SK-N-SH (cell line): ENCODE results near the gene PTCD2. TPM values are rescaled to one million over a fixed set of nuclear protein-coding genes. Genes with fewer than 3 reads are reported as not detected.

ENCODE experiments used
- CTCF ChIA-PET: fragments of 300-600, 350-600 bp; formaldehyde crosslinking; extraction: SDS; loops from one replicate; lab custom pipeline; 2021; lab: Yijun Ruan, JAX
- POLR2A ChIA-PET: fragments of 350-600 bp; sonication (Branson Sonifier 250); formaldehyde crosslinking; extraction: SDS; loops from one replicate; lab custom pipeline; 2020; ENCODE audit warnings: antibody characterized with exemption, inconsistent platforms; lab: Yijun Ruan, JAX
- DNase-seq: peaks from one replicate; pipeline ENCODE4 v3.0.0; 2012
- H2AFZ ChIP-seq: fragments of 200-600 bp; sonication (generic); 2 replicates; pipeline ENCODE4 v1.8.1; 2016; ENCODE audit warnings: antibody characterized with exemption, mild to moderate bottlenecking, low read depth
- H3F3A ChIP-seq: fragments of 200-600 bp; sonication (generic); replicated peaks from 2 replicates; pipeline ENCODE3; 2016; ENCODE audit warnings: antibody characterized with exemption, mild to moderate bottlenecking; ENCODE audit not compliant: insufficient read depth
- H3K27ac ChIP-seq, 2 experiments: fragments of 200-500 bp in 1 of 2; fragments of 200-600 bp in 1 of 2; sonication (Bioruptor generic) in 1 of 2; sonication (generic), shearing (Covaris generic) in 1 of 2; 2 replicates each; pipeline versions ENCODE4 v1.5.1 to v1.6.1; 2014 to 2016; ENCODE audit warnings: low read depth in 2 of 2, inconsistent platforms in 1 of 2, low read length in 1 of 2, mild to moderate bottlenecking in 1 of 2, mixed read lengths in 1 of 2
- H3K27me3 ChIP-seq: fragments of 200-600 bp; sonication (generic), shearing (Covaris generic); 2 replicates; pipeline ENCODE4 v1.6.1; 2016; ENCODE audit warnings: mixed run types; ENCODE audit not compliant: insufficient read depth
- H3K36me3 ChIP-seq, 2 experiments: fragments of 200-500 bp in 1 of 2; fragments of 200-600 bp in 1 of 2; sonication (Bioruptor generic) in 1 of 2; sonication (generic) in 1 of 2; replicated peaks in 1 of 2; 2 replicates each; pipeline versions ENCODE3 to v1.5.1; 2014 to 2016; ENCODE audit warnings: low read length in 1 of 2, mild to moderate bottlenecking in 1 of 2; ENCODE audit not compliant: insufficient read depth in 2 of 2, control insufficient read depth in 1 of 2
- H3K4me1 ChIP-seq, 2 experiments: fragments of 200-500 bp in 1 of 2; fragments of 200-600 bp in 1 of 2; sonication (Bioruptor generic) in 1 of 2; sonication (generic), shearing (Covaris generic) in 1 of 2; 2 replicates each; pipeline versions ENCODE4 v1.5.1 to v1.6.1; 2014 to 2016; ENCODE audit warnings: low read depth in 1 of 2, low read length in 1 of 2, mixed run types in 1 of 2; ENCODE audit not compliant: insufficient read depth in 2 of 2, control insufficient read depth in 1 of 2
- H3K4me2 ChIP-seq: fragments of 200-600 bp; sonication (generic), shearing (Covaris generic); 2 replicates; pipeline ENCODE4 v1.6.1; 2017; ENCODE audit warnings: mixed run types
- H3K4me3 ChIP-seq, 2 experiments: fragments of 200-500 bp in 1 of 2; fragments of 200-600 bp in 1 of 2; sonication (Bioruptor generic) in 1 of 2; sonication (generic), shearing (Covaris generic) in 1 of 2; 2 replicates each; pipeline versions ENCODE4 v1.5.1 to v1.8.1; 2014 to 2016; ENCODE audit warnings: low read depth in 2 of 2, inconsistent platforms in 1 of 2, low read length in 1 of 2, mild to moderate bottlenecking in 1 of 2, mixed read lengths in 1 of 2, moderate library complexity in 1 of 2
- H3K79me2 ChIP-seq: fragments of 200-600 bp; sonication (generic); 2 replicates; pipeline ENCODE4 v1.8.1; 2017; ENCODE audit warnings: mild to moderate bottlenecking; ENCODE audit not compliant: insufficient read depth
- H3K9ac ChIP-seq: fragments of 200-600 bp; sonication (generic); 2 replicates; pipeline ENCODE4 v1.6.1; 2017; ENCODE audit warnings: mixed run types
- H3K9me2 ChIP-seq: fragments of 200-600 bp; sonication (generic); 2 replicates; pipeline ENCODE4 v1.6.1; 2017; ENCODE audit warnings: mixed run types
- H3K9me3 ChIP-seq: fragments of 200-600 bp; sonication (generic); 2 replicates; pipeline ENCODE4 v1.6.1; 2017; ENCODE audit warnings: mixed run types, mild to moderate bottlenecking, moderate library complexity
- H4K20me1 ChIP-seq: fragments of 200-600 bp; sonication (generic); 2 replicates; pipeline ENCODE4 v1.6.1; 2017; ENCODE audit warnings: mild to moderate bottlenecking, mixed run types; ENCODE audit not compliant: insufficient read depth
- CHD2 ChIP-seq: fragments of 150-350 bp; IDR thresholded peaks from 2 replicates; pipeline ENCODE4 v1.6.1; 2018; ENCODE audit warnings: low read length; ENCODE audit not compliant: partially characterized antibody
- FOXJ3 ChIP-seq: sonication (generic); formaldehyde crosslinking; IDR thresholded peaks from 2 replicates; pipeline ENCODE4 v1.5.1; 2020; ENCODE audit warnings: mild to moderate bottlenecking, missing genetic modification reagents
- FOXM1 ChIP-seq: IDR thresholded peaks from 2 replicates; pipeline ENCODE4 v1.4.0; 2012; ENCODE audit warnings: low read depth, mild to moderate bottlenecking
- GABPA ChIP-seq: IDR thresholded peaks from 2 replicates; pipeline ENCODE4 v1.4.0; 2012; ENCODE audit warnings: low read depth, mild to moderate bottlenecking
- MXI1 ChIP-seq: IDR thresholded peaks from 2 replicates; pipeline ENCODE4 v1.6.1; 2012; ENCODE audit warnings: mild to moderate bottlenecking, low read depth, low read length, improper control_type of control experiment
- NFIC ChIP-seq: IDR thresholded peaks from 2 replicates; pipeline ENCODE4 v1.4.0; 2012; ENCODE audit warnings: borderline replicate concordance
- NRF1 ChIP-seq: IDR thresholded peaks from 2 replicates; pipeline ENCODE4 v1.6.1; 2012; ENCODE audit warnings: low read depth, mild to moderate bottlenecking, low read length
- RCOR1 ChIP-seq: fragments of 150-350 bp; IDR thresholded peaks from 2 replicates; pipeline ENCODE4 v1.6.1; 2017; ENCODE audit warnings: antibody characterized with exemption, low read length
- RFX5 ChIP-seq: IDR thresholded peaks from 2 replicates; pipeline ENCODE4 v1.6.1; 2012; ENCODE audit warnings: mild to moderate bottlenecking, improper control_type of control experiment, low read length
- RXRA ChIP-seq: IDR thresholded peaks from 2 replicates; pipeline ENCODE4 v1.4.0; 2012; ENCODE audit warnings: low read depth, mild to moderate bottlenecking, borderline replicate concordance
- SIN3A ChIP-seq: IDR thresholded peaks from 2 replicates; pipeline ENCODE4 v1.6.1; 2012; ENCODE audit warnings: low read depth, mild to moderate bottlenecking, low read length, moderate library complexity, borderline replicate concordance
- SMC3 ChIP-seq: IDR thresholded peaks from 2 replicates; pipeline ENCODE4 v1.6.1; 2012; ENCODE audit warnings: low read depth, low read length, improper control_type of control experiment
- TAF1 ChIP-seq: IDR thresholded peaks from 2 replicates; pipeline ENCODE4 v1.6.1; 2012; ENCODE audit warnings: low read depth, mild to moderate bottlenecking, low read length, moderate library complexity, borderline replicate concordance
- YY1 ChIP-seq: IDR thresholded peaks from 2 replicates; pipeline ENCODE4 v1.4.0; 2012; ENCODE audit warnings: low read depth, mild to moderate bottlenecking
- WGBS: methylation state at CpG from one replicate; pipeline ENCODE4 v1.1.6; 2017; ENCODE audit warnings: low lambda C conversion rate; 5-methylcytosine and 5-hydroxymethylcytosine counted together
- polyA plus RNA-seq, 3 experiments: library from polyadenylated mRNA; depleted of rRNA; stranded (reverse); fragments of >200 nt; gene quantifications; 2 replicates each; pipeline ENCODE4 v1.2.3, GENCODE V29; 2012
- TF ChIP-seq, protein P1 (sequence below): IDR thresholded peaks from 2 replicates; pipeline ENCODE4 v1.4.0; 2012; ENCODE audit warnings: low read depth, borderline replicate concordance
- TF ChIP-seq, protein P2 (sequence below): IDR thresholded peaks from 2 replicates; pipeline ENCODE4 v1.4.0; 2012; ENCODE audit warnings: low read depth
- TF ChIP-seq, protein P3 (sequence below): IDR thresholded peaks from 2 replicates; pipeline ENCODE4; 2012
- TF ChIP-seq, protein P4 (sequence below): fragments of 200-600 bp; sonication (generic); IDR thresholded peaks from 2 replicates; pipeline ENCODE4 v1.6.1; 2017; ENCODE audit warnings: antibody characterized with exemption, mild to moderate bottlenecking, moderate library complexity
- TF ChIP-seq, protein P5 (sequence below): IDR thresholded peaks from 2 replicates; pipeline ENCODE4 v1.4.0; 2012; ENCODE audit warnings: low read depth, borderline replicate concordance

PTCD2 gene
- polyA plus RNA-seq, 1 of the 3 experiments (the other 2 are of a cell fraction), result 6.7 TPM

DNA sequence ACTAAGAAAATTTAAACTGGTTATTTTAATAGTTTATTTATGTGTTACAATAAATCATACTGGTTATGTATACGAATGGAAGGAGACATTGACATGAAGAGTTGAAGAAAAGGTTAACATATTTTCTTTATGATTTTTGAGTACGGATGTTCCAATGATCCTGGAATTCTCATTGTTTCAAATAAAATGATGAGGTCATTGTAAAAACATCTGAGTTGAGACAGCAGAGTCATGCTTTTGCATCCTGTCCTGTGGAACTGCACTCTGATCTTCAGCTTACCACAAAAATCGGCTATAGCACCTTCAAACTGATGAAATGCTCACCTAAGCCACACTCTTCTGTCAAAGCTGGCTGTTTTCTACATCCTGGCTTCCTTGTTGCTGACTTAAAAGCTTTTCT is 67.8 kb downstream of the PTCD2 start (continued):
- TF ChIP-seq, protein P1, sequence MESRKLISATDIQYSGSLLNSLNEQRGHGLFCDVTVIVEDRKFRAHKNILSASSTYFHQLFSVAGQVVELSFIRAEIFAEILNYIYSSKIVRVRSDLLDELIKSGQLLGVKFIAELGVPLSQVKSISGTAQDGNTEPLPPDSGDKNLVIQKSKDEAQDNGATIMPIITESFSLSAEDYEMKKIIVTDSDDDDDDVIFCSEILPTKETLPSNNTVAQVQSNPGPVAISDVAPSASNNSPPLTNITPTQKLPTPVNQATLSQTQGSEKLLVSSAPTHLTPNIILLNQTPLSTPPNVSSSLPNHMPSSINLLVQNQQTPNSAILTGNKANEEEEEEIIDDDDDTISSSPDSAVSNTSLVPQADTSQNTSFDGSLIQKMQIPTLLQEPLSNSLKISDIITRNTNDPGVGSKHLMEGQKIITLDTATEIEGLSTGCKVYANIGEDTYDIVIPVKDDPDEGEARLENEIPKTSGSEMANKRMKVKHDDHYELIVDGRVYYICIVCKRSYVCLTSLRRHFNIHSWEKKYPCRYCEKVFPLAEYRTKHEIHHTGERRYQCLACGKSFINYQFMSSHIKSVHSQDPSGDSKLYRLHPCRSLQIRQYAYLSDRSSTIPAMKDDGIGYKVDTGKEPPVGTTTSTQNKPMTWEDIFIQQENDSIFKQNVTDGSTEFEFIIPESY, result no peak
- TF ChIP-seq YY1 (no peak), FOXJ3 (CRISPR knock-in tag) (no peak), MXI1 (no peak), FOXM1 (0 out of 2 replicates have a peak, but pooled peaks have one; percentile 52), SMC3 (no peak), RFX5 (no peak), NFIC (peak; percentile 63), RCOR1 (no peak), CHD2 (no peak), RXRA (peak; percentile 92), TAF1 (no peak)
- TF ChIP-seq, protein P2, sequence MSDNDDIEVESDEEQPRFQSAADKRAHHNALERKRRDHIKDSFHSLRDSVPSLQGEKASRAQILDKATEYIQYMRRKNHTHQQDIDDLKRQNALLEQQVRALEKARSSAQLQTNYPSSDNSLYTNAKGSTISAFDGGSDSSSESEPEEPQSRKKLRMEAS, result peak; percentile 71
- TF ChIP-seq, protein P3, sequence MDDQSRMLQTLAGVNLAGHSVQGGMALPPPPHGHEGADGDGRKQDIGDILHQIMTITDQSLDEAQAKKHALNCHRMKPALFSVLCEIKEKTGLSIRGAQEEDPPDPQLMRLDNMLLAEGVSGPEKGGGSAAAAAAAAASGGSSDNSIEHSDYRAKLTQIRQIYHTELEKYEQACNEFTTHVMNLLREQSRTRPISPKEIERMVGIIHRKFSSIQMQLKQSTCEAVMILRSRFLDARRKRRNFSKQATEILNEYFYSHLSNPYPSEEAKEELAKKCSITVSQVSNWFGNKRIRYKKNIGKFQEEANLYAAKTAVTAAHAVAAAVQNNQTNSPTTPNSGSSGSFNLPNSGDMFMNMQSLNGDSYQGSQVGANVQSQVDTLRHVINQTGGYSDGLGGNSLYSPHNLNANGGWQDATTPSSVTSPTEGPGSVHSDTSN, result peak; percentile 81
- TF ChIP-seq, protein P4, sequence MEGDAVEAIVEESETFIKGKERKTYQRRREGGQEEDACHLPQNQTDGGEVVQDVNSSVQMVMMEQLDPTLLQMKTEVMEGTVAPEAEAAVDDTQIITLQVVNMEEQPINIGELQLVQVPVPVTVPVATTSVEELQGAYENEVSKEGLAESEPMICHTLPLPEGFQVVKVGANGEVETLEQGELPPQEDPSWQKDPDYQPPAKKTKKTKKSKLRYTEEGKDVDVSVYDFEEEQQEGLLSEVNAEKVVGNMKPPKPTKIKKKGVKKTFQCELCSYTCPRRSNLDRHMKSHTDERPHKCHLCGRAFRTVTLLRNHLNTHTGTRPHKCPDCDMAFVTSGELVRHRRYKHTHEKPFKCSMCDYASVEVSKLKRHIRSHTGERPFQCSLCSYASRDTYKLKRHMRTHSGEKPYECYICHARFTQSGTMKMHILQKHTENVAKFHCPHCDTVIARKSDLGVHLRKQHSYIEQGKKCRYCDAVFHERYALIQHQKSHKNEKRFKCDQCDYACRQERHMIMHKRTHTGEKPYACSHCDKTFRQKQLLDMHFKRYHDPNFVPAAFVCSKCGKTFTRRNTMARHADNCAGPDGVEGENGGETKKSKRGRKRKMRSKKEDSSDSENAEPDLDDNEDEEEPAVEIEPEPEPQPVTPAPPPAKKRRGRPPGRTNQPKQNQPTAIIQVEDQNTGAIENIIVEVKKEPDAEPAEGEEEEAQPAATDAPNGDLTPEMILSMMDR, result no peak
- TF ChIP-seq, protein P5, sequence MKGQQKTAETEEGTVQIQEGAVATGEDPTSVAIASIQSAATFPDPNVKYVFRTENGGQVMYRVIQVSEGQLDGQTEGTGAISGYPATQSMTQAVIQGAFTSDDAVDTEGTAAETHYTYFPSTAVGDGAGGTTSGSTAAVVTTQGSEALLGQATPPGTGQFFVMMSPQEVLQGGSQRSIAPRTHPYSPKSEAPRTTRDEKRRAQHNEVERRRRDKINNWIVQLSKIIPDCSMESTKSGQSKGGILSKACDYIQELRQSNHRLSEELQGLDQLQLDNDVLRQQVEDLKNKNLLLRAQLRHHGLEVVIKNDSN, result no peak

DNA sequence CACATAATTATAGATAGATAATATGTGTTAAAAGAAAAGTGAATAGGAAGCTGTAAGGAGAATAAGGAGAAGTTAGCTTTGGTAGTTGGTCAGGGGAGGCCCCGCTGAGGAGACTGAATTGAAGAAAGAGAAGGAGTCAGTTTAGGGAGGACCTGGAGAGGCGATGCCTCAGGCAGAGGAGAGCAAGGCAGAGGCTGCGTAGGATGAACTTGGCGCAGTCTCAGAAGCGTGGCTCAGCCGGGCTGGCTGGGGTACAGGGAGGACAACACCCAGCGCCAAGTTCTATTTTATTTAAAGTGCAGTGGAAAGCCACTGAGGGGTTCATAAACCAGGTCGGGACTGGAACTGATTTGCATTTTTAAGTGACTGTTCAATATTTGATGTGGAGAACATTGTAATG is 68.5 kb downstream of the PTCD2 start:
- no peak for DNase-seq
- CTCF ChIA-PET, result interaction anchor here (1.1 to 1.3 kb wide), 2 partner anchors 10 to 18 kb away, joined by 3 to 4 read pairs; no protein-coding TSS in a partner anchor
- TF ChIP-seq CHD2, result no peak
- TF ChIP-seq YY1, result no peak
- no peak for TF ChIP-seq NRF1
- TF ChIP-seq, protein P4, result no peak
- no peak for TF ChIP-seq SIN3A
- no peak for TF ChIP-seq GABPA
- TF ChIP-seq FOXM1, result no peak
- TF ChIP-seq NFIC, result no peak
- no peaks in the 10 kb centered on the region for H3K79me2 ChIP-seq
- H3K9ac ChIP-seq, result peak overlapping the region; percentile 60
- no peaks in the 10 kb centered on the region for H3K9me3 ChIP-seq
- H3K27ac ChIP-seq, result peak overlapping the region in 1 of 2 experiments; percentile 90; a peak in 3 of 4 replicates
- H3K9me2 ChIP-seq, result no peaks in the 10 kb centered on the region
- peak overlapping the region; percentile 66 for H3K4me2 ChIP-seq
- peaks cover 0 to 31% of the 10 kb centered on the region in 2 experiments; a peak in 2 of 4 replicates for H3K4me1 ChIP-seq
- no peaks in the 10 kb centered on the region for H3K36me3 ChIP-seq
- 85% methylated on average over 8 of the region's 8 CpGs for WGBS
- H4K20me1 ChIP-seq, result no peaks in the 10 kb centered on the region
- no peaks in the 10 kb centered on the region for H3K27me3 ChIP-seq
- POLR2A ChIA-PET, result no interaction called here
- 0 out of 2 replicates have a peak overlapping the region, but pooled peaks have one; percentile 58 for H2AFZ ChIP-seq
- no peak overlapping the region for H3K4me3 ChIP-seq
- H3F3A ChIP-seq, result peaks cover 12% of the 10 kb centered on the region
